Esophagus muscularis mucosa (tissue), 4 donors: Measurements from ENCODE around the gene SPOCK1. TPM values are rescaled to one million over a fixed set of nuclear protein-coding genes. Genes with fewer than 3 reads are reported as not detected.

Source experiments
- DNase-seq: peaks from one replicate; pipeline ENCODE4 v3.0.0-alpha.2; 2017; ENCODE audit errors: extremely low spot score
- H3K27ac ChIP-seq, 4 donors: fragments of 200-600 bp; sonication (generic); replicated peaks in 1 of 4; 1 replicate in 3 of 4; 2 replicates in 1 of 4; pipeline ENCODE4 v1.5.1; 2016 to 2019; ENCODE audit warnings: mild to moderate bottlenecking in 1 of 4
- H3K27me3 ChIP-seq, 4 donors: fragments of 200-600 bp; sonication (generic); one replicate each; pipeline versions ENCODE4 v1.5.1 to v1.6.0; 2016 to 2019
- H3K36me3 ChIP-seq, 4 donors: fragments of 200-600 bp; sonication (generic); one replicate each; pipeline ENCODE4 v1.5.1; 2016 to 2019
- H3K4me1 ChIP-seq, 4 donors: fragments of 200-600 bp; sonication (generic); one replicate each; pipeline ENCODE4 v1.5.1; 2016 to 2019
- H3K4me3 ChIP-seq, 4 donors: fragments of 200-600 bp; sonication (generic); 1 replicate in 2 of 4; 2 replicates in 2 of 4; pipeline ENCODE4 v1.5.1; 2016 to 2019; ENCODE audit warnings: mild to moderate bottlenecking in 4 of 4, moderate library complexity in 1 of 4
- H3K9me3 ChIP-seq, 4 donors: fragments of 200-600 bp; sonication (generic); 1 replicate in 3 of 4; 2 replicates in 1 of 4; pipeline ENCODE4 v1.5.1; 2016 to 2019
- CTCF ChIP-seq, 3 experiments: fragments of 200-600 bp in 2 of 3; fragments of 450-650 bp in 1 of 3; sonication (generic) in 2 of 3; IDR thresholded peaks; one replicate each; pipeline ENCODE4 v1.5.1; 2017 to 2019; ENCODE audit warnings: antibody characterized with exemption in 3 of 3, mild to moderate bottlenecking in 2 of 3, moderate library complexity in 1 of 3
- EP300 ChIP-seq: sonication (generic); formaldehyde crosslinking; IDR thresholded peaks from one replicate; pipeline ENCODE4 v1.6.1; 2017; ENCODE audit warnings: antibody characterized with exemption
- POLR2A ChIP-seq: fragments of 450-650 bp; IDR thresholded peaks from one replicate; pipeline ENCODE4 v1.6.1; 2017; ENCODE audit warnings: antibody characterized with exemption, moderate library complexity, mild to moderate bottlenecking, low read depth
- POLR2AphosphoS5 ChIP-seq, 2 donors: sonication (generic); formaldehyde crosslinking; IDR thresholded peaks; one replicate each; pipeline ENCODE4 v1.6.1; 2017; ENCODE audit warnings: antibody characterized with exemption in 2 of 2
- WGBS: methylation state at CpG from one replicate; pipeline ENCODE4 v1.1.5; 2018; 5-methylcytosine and 5-hydroxymethylcytosine counted together
- intact Hi-C: fragments of 100-400 bp; cut with DNase I; formaldehyde crosslinking; loops from one replicate; pipeline ENCODE4 v1.15.1; 2023
- total RNA-seq, 4 donors: library from RNA; depleted of rRNA; stranded (reverse); fragments of >200 nt; gene quantifications; one replicate each; pipeline versions ENCODE4 v1.1.0 to v1.2.1, GENCODE V29; 2016

The SPOCK1 gene
- total RNA-seq, 4 donors from 2014 or later, result 39.0 to 52.4 (median 45.6) TPM

GRCh38 chr5:137367951-137368350 lies 131.2 kb downstream of the SPOCK1 start:
- 87% methylated on average over 1 of the region's 1 CpG for WGBS

GRCh38 chr5:137366526-137366925 lies 132.6 kb downstream of the SPOCK1 start:
- DNase-seq, result no peak
- Histone ChIP-seq H3K27me3 (no peaks in the 10 kb centered on the region), H3K9me3 (no peaks in the 10 kb centered on the region), H3K4me1 (peaks cover 0 to 12% (median 9%) of the 10 kb centered on the region in 4 donors), H3K36me3 (no peaks in the 10 kb centered on the region), H3K27ac (no peak overlapping the region), H3K4me3 (no peak overlapping the region)
- TF ChIP-seq POLR2A (no peak), POLR2AphosphoS5 (IDR thresholded peaks at IDR 0.05) (no peak), CTCF (IDR thresholded peaks at IDR 0.05) (no peak), EP300 (no peak)
- WGBS, result 51% methylated on average over 3 of the region's 3 CpGs
- intact Hi-C loops, result no loop called here

More at GRCh38 chr5:137367951-137368350, 131.2 kb downstream of the SPOCK1 start:
- no peak overlapping the region for H3K27ac ChIP-seq
- no peaks in the 10 kb centered on the region for H3K27me3 ChIP-seq
- no peak overlapping the region for H3K4me3 ChIP-seq
- H3K9me3 ChIP-seq, result no peaks in the 10 kb centered on the region
- H3K4me1 ChIP-seq, result peaks cover 0 to 12% (median 9%) of the 10 kb centered on the region in 4 donors
- no peaks in the 10 kb centered on the region for H3K36me3 ChIP-seq
- intact Hi-C loops, result no loop called here
- TF ChIP-seq POLR2A (no peak), EP300 (no peak), POLR2AphosphoS5 (IDR thresholded peaks at IDR 0.05) (no peak), CTCF (IDR thresholded peaks at IDR 0.05) (no peak)
- DNase-seq, result no peak

GRCh38 chr5:137365126-137365865 lies 133.8 kb downstream of the SPOCK1 start:
- intact Hi-C loops, result no loop called here
- TF ChIP-seq POLR2AphosphoS5 (IDR thresholded peaks at IDR 0.05), result no peak
- no peak for TF ChIP-seq CTCF (IDR thresholded peaks at IDR 0.05)
- TF ChIP-seq POLR2A, result no peak
- no peak for TF ChIP-seq EP300
- Histone ChIP-seq H3K4me1 (peaks cover 0 to 12% (median 9%) of the 10 kb centered on the region in 4 donors), H3K36me3 (no peaks in the 10 kb centered on the region), H3K4me3 (no peak overlapping the region), H3K27ac (peak overlapping the region in 1 of 4 donors; percentile 30), H3K27me3 (peaks cover 0 to 4% (median 0%) of the 10 kb centered on the region in 4 donors), H3K9me3 (no peaks in the 10 kb centered on the region)
- DNase-seq, result no peak
- 25% methylated on average over 3 of the region's 3 CpGs for WGBS

GRCh38 chr5:137361280-137361679 lies 137.8 kb downstream of the SPOCK1 start:
- Histone ChIP-seq H3K9me3 (no peaks in the 10 kb centered on the region), H3K36me3 (no peaks in the 10 kb centered on the region), H3K4me1 (peaks cover 0 to 12% (median 9%) of the 10 kb centered on the region in 4 donors), H3K27me3 (peaks cover 0 to 8% (median 0%) of the 10 kb centered on the region in 4 donors), H3K27ac (no peak overlapping the region), H3K4me3 (no peak overlapping the region)
- no peak for DNase-seq
- intact Hi-C loops, result no loop called here
- TF ChIP-seq CTCF (IDR thresholded peaks at IDR 0.05), result no peak
- no peak for TF ChIP-seq EP300
- no peak for TF ChIP-seq POLR2A
- no peak for TF ChIP-seq POLR2AphosphoS5 (IDR thresholded peaks at IDR 0.05)
- 65% methylated on average over 2 of the region's 2 CpGs for WGBS
